Spleen (tissue), 11 donors: ENCODE results near the gene CYP2A7. TPM values are rescaled to one million over a fixed set of nuclear protein-coding genes. Genes with fewer than 3 reads are reported as not detected.
"Not testable (repeated sequence)": the region's sequence is repeated elsewhere in the genome, so short reads cannot be mapped to it uniquely, and the experiment has no call there.

Experiments used
- DNase-seq: peaks from one replicate; pipeline ENCODE4 v3.0.0-alpha.2; 2020
- H3K27ac ChIP-seq, 8 donors: fragments of 200-600 bp; sonication (generic) in 7 of 8; 1 replicate in 4 of 8; 2 replicates in 4 of 8; pipeline versions ENCODE4 v1.5.0 to v1.8.0; 2016 to 2021; ENCODE audit warnings: inconsistent platforms in 4 of 8, mild to moderate bottlenecking in 4 of 8, moderate library complexity in 1 of 8
- H3K27me3 ChIP-seq, 7 donors: fragments of 200-600 bp; sonication (generic) in 6 of 7; replicated peaks in 1 of 7; 1 replicate in 4 of 7; 2 replicates in 3 of 7; pipeline versions ENCODE4 v1.5.0 to v1.8.0; 2016 to 2021; ENCODE audit warnings: inconsistent platforms in 3 of 7, mild to moderate bottlenecking in 1 of 7
- H3K36me3 ChIP-seq, 6 donors: fragments of 200-600 bp; sonication (generic) in 5 of 6; 1 replicate in 4 of 6; 2 replicates in 2 of 6; pipeline versions ENCODE4 v1.5.0 to v1.8.0; 2016 to 2021; ENCODE audit warnings: inconsistent platforms in 2 of 6
- H3K4me1 ChIP-seq, 6 donors: fragments of 200-600 bp; sonication (generic) in 5 of 6; 1 replicate in 3 of 6; 2 replicates in 3 of 6; pipeline versions ENCODE4 v1.5.0 to v1.8.0; 2016 to 2021; ENCODE audit warnings: inconsistent platforms in 3 of 6
- H3K4me3 ChIP-seq, 8 donors: fragments of 200-600 bp; sonication (generic) in 7 of 8; 1 replicate in 4 of 8; 2 replicates in 4 of 8; pipeline versions ENCODE4 v1.5.0 to v1.8.0; 2016 to 2021; ENCODE audit warnings: inconsistent platforms in 4 of 8, mild to moderate bottlenecking in 4 of 8, moderate library complexity in 2 of 8
- H3K9me3 ChIP-seq, 8 donors: fragments of 200-600 bp; sonication (generic) in 7 of 8; 1 replicate in 4 of 8; 2 replicates in 4 of 8; pipeline versions ENCODE4 v1.5.0 to v1.8.0; 2016 to 2021; ENCODE audit warnings: inconsistent platforms in 4 of 8
- POLR2A ChIP-seq, 3 donors: fragments of 450-650 bp; IDR thresholded peaks; one replicate each; pipeline ENCODE4 v1.5.1; 2017; ENCODE audit warnings: antibody characterized with exemption in 3 of 3, mild to moderate bottlenecking in 1 of 3
- POLR2AphosphoS5 ChIP-seq, 3 donors: sonication (generic); formaldehyde crosslinking; IDR thresholded peaks; one replicate each; pipeline ENCODE4 v1.5.1; 2017; ENCODE audit warnings: antibody characterized with exemption in 3 of 3
- WGBS, 5 donors: extraction: QIAGEN DNeasy Blood & Tissue Kit in 3 of 5; methylation state at CpG; one replicate each; pipeline versions ENCODE4 v1.1.5 to v1.1.7; 2013 to 2018; 5-methylcytosine and 5-hydroxymethylcytosine counted together
- intact Hi-C: fragments of 100-400 bp; cut with DNase I; formaldehyde crosslinking; loops from one replicate; pipeline ENCODE4 v1.15.0; 2023; ENCODE audit warnings: low total_unique reads
- polyA plus RNA-seq, 3 donors: library from polyadenylated mRNA; stranded (reverse); fragments of 200-250 nt; gene quantifications; one replicate each; pipeline ENCODE4 v1.2.1, GENCODE V29; 2013
- total RNA-seq, 7 donors: library from RNA; depleted of rRNA in 3 of 7; stranded (reverse); fragments of >200 nt in 3 of 7; fragmentation: NEBNext Ultra II Directional in 4 of 7; extraction: Animal tissue kit (Norgen Biotek cat#: 25700) in 4 of 7; gene quantifications; one replicate each; pipeline versions ENCODE4 v1.1.0 to v1.2.1, GENCODE V29; 2016 to 2021
- TF ChIP-seq, protein P1 (sequence below), 11 experiments: fragments of 200-600 bp in 7 of 11; fragments of 450-650 bp in 4 of 11; sonication (generic) in 4 of 11; IDR thresholded peaks in 8 of 11; conservative IDR thresholded peaks in 3 of 11; 1 replicate in 7 of 11; 2 replicates in 4 of 11; pipeline versions ENCODE4 v1.4.0 to v1.8.0; 2016 to 2021; ENCODE audit warnings: antibody characterized with exemption in 11 of 11, inconsistent platforms in 4 of 11, mild to moderate bottlenecking in 1 of 11
- donor health status: healthy with polysubstance abuse.
- donor health status: DM: no; HTN: no; CAD: no; lungs with moderate emphysema.
- donor health status: DM: no; HTN: no; CAD: no.
- donor health status: Bipolar disorder and iron deficiency.
- donor health status: healthy.
- donor health status: DM: no; HTN: no; CAD: no.
- donor health status: DM: yes; HTN: yes; CAD: no.

The CYP2A7 gene
- total and polyA plus RNA-seq, 10 donors: not detected

DNA sequence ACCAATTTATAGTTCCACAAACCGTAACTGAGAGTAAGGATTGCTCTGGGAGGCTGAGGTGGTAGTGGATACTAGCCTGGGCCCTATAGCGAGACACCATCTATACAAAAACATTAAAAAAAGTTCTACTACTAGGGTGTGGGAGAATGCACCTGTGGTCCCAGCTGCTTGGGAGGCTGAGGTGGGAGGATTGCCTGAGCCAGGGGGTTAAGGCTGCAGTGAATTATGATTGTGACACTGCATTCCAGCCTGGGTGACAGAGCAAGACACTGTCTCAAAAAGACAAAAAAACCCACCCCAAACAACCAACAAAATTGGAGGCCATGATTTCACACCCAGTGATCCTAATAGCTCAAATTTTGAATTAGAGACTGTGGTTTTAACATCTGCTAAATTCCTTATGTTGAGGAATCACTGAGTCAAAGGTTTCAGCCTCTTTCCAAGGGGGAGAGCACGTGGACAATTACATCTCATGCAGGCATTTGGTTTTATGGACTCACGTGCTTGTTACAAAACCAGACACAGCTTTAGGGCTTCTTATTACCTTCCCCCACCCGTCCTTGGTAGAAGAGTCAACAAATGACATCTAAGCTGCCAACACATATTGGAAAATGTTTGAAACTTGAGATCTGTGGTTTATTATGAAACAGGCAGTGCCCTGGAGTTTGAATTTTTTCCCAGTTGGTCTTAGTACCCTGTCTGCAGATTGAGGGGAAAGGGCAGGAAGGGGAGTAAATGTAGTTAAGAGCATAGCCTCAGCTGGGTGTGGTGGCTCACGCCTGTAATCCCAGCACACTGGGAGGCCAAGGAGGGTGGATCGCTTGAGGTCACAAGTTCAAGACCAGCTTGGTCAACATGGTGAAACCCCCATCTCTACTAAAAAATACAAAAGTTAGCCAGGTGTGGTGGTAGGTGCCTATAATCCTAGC is 50.3 kb downstream of the CYP2A7 start:
- Histone ChIP-seq H3K4me3 (no peak overlapping the region), H3K9me3 (no peaks in the 10 kb centered on the region), H3K27me3 (no peaks in the 10 kb centered on the region), H3K4me1 (peaks cover 0 to 4% (median 0%) of the 10 kb centered on the region in 6 donors), H3K36me3 (peaks cover 0 to 22% (median 2%) of the 10 kb centered on the region in 6 donors), H3K27ac (no peak overlapping the region)
- intact Hi-C loops: no loop called here
- DNase-seq: no peak
- 61 to 83% (median 70%) methylated on average over 6 to 7 of the region's 7 CpGs for WGBS, 5 donors
- no peak for TF ChIP-seq POLR2A (IDR thresholded peaks at IDR 0.05)
- no peak for TF ChIP-seq POLR2AphosphoS5 (IDR thresholded peaks at IDR 0.05)
- TF ChIP-seq, protein P1, sequence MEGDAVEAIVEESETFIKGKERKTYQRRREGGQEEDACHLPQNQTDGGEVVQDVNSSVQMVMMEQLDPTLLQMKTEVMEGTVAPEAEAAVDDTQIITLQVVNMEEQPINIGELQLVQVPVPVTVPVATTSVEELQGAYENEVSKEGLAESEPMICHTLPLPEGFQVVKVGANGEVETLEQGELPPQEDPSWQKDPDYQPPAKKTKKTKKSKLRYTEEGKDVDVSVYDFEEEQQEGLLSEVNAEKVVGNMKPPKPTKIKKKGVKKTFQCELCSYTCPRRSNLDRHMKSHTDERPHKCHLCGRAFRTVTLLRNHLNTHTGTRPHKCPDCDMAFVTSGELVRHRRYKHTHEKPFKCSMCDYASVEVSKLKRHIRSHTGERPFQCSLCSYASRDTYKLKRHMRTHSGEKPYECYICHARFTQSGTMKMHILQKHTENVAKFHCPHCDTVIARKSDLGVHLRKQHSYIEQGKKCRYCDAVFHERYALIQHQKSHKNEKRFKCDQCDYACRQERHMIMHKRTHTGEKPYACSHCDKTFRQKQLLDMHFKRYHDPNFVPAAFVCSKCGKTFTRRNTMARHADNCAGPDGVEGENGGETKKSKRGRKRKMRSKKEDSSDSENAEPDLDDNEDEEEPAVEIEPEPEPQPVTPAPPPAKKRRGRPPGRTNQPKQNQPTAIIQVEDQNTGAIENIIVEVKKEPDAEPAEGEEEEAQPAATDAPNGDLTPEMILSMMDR (IDR thresholded peaks at IDR 0.05 in 8 of 11, conservative IDR thresholded peaks at IDR 0.05 in 3 of 11): no peak

DNA sequence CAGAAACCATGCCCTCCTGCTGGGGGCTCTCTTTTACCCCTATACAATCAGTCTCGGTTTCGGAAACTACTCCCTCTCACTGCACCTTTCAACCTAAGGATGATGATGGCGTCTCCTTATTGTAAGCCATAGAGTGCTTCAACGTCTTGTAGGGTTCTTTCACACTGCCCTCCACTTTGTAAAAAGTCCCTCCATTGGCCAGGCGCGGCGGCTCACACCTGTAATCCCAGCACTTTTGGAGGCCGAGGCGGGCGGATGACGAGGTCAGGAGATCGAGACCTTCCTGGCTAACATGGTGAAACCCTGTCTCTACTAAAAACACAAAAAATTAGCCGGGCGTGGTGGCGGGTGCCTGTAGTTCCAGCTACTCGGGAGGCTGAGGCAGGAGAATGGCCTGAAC is 51.3 kb downstream of the CYP2A7 start:
- DNase-seq, H3K27me3 ChIP-seq, H3K9me3 ChIP-seq, H3K4me3 ChIP-seq, intact Hi-C loops, H3K27ac ChIP-seq: not testable (repeated sequence)
- Histone ChIP-seq H3K4me1 (peaks cover 0 to 11% (median 0%) of the 10 kb centered on the region in 6 donors), H3K36me3 (peaks cover 0 to 24% (median 3%) of the 10 kb centered on the region in 6 donors)
- WGBS, 5 donors: 91 to 98% (median 95%) methylated on average over 16 of the region's 16 CpGs

DNA sequence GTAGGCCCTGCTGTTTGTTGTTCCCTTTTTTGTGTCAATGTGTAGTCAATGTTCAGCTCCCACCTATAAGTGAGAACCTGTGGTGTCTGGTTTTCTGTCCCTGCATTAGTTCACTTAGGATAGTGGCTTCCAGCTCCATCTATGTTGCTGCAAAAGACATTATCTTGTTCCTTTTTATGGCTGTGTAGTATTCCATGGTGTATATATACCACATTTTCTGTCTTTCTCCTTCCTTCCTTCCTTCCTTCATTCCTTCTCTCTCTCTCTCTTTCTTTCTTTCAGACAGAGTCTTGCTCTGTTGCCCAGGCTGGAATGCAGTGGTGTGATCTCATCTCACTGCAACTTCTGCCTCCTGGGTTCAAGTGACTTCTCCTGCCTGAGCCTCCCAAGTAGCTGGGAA is 52.8 kb downstream of the CYP2A7 start:
- TF ChIP-seq, protein P1 (IDR thresholded peaks at IDR 0.05 in 8 of 11, conservative IDR thresholded peaks at IDR 0.05 in 3 of 11): no peak
- TF ChIP-seq POLR2A (IDR thresholded peaks at IDR 0.05) (no peak), POLR2AphosphoS5 (IDR thresholded peaks at IDR 0.05) (no peak)
- peaks cover 0 to 24% (median 3%) of the 10 kb centered on the region in 6 donors for H3K36me3 ChIP-seq
- no peak overlapping the region for H3K4me3 ChIP-seq
- DNase-seq: no peak
- H3K4me1 ChIP-seq: peaks cover 0 to 12% (median 0%) of the 10 kb centered on the region in 6 donors
- intact Hi-C loops: no loop called here
- H3K27me3 ChIP-seq: no peaks in the 10 kb centered on the region
- H3K9me3 ChIP-seq: no peaks in the 10 kb centered on the region
- H3K27ac ChIP-seq: no peak overlapping the region

DNA sequence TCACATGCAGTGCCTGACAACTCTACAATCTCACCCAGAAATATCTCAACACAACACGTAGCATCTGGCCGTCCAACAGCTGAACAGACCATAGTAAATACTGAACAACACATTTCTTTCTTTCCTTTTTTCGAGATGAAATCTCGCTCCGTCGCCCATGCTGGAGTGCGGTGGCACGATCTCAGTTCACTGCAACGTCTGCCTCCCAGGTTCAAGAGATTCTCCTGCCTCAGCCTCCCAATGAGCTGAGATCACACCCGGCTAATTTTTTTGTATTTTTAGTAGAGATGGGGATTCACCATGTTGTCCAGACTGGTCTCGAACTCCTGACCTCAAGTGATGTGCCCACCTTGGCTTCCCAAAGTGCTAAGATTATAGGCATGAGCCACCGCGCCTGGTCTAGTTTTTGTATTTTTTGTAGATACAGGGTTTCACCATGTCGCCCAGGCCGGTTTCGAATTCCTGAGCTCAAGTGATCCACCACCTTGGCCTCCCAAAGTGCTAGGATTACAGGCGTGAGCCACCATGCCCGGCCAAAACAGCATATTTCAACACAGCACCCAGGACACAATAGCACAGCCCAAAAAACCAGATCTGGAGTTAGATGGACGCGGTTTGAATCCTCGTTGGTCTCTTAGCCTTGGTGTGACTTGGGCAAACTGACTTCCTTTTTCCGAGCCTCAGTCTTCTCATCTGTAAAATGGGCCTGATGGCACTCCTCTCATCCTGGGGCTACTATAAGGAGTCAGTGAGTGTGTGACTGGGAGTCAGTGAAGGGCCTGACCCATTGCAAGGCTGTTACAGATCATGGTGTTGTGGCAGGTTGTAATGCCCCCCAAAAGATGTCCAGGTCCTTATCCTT is 54.4 kb downstream of the CYP2A7 start:
- Histone ChIP-seq H3K9me3 (no peaks in the 10 kb centered on the region), H3K4me3 (no peak overlapping the region), H3K27me3 (no peaks in the 10 kb centered on the region), H3K4me1 (peaks cover 0 to 24% (median 12%) of the 10 kb centered on the region in 6 donors), H3K36me3 (peaks cover 0 to 24% (median 3%) of the 10 kb centered on the region in 6 donors), H3K27ac (peak overlapping the region in 1 of 8 donors; percentile 54)
- intact Hi-C loops: no loop called here
- TF ChIP-seq POLR2A (IDR thresholded peaks at IDR 0.05) (no peak), POLR2AphosphoS5 (IDR thresholded peaks at IDR 0.05) (no peak)
- TF ChIP-seq, protein P1 (IDR thresholded peaks at IDR 0.05 in 8 of 11, conservative IDR thresholded peaks at IDR 0.05 in 3 of 11): no peak
- no peak for DNase-seq
- 95 to 98% (median 95%) methylated on average over 22 of the region's 22 CpGs for WGBS, 5 donors
